Fibroblast of lung (primary cell): ENCODE data around the gene DHFR2. TPM values are rescaled to one million over a fixed set of nuclear protein-coding genes. Genes with fewer than 3 reads are reported as not detected.

ENCODE experiments used
- DNase-seq, 2 donors: peaks; one replicate each; pipeline versions ENCODE4 v3.0.0 to v3.0.0-alpha.2; 2010; ENCODE audit warnings: low read depth in 2 of 2
- H2AFZ ChIP-seq: 2 replicates; pipeline ENCODE4 v1.5.1; 2012; ENCODE audit warnings: low read length, control low read depth, inconsistent platforms
- H3K27ac ChIP-seq: 2 replicates; pipeline ENCODE4 v1.5.1; 2011; ENCODE audit warnings: low read length, control low read depth; ENCODE audit not compliant: insufficient read depth
- H3K27me3 ChIP-seq: 2 replicates; pipeline ENCODE4 v1.5.1; 2011; ENCODE audit warnings: mild to moderate bottlenecking, low read length; ENCODE audit not compliant: control insufficient read depth, insufficient read depth
- H3K36me3 ChIP-seq: 2 replicates; pipeline ENCODE4 v1.5.1; 2011; ENCODE audit warnings: low read length; ENCODE audit not compliant: control insufficient read depth, insufficient read depth
- H3K4me1 ChIP-seq: 2 replicates; pipeline ENCODE4 v1.5.1; 2011; ENCODE audit warnings: low read length; ENCODE audit not compliant: control insufficient read depth, insufficient read depth; ENCODE audit errors: extremely low read depth
- H3K4me2 ChIP-seq: 2 replicates; pipeline ENCODE4 v1.5.1; 2011; ENCODE audit warnings: low read length, control low read depth; ENCODE audit not compliant: insufficient read depth; ENCODE audit errors: extremely low read depth
- H3K4me3 ChIP-seq, 4 experiments: fragments of 200-600 bp in 1 of 4; sonication (generic) in 1 of 4; replicated peaks in 1 of 4; 2 replicates each; pipeline ENCODE4 v1.5.1; 2011 to 2016; ENCODE audit warnings: low read length in 4 of 4, low read depth in 3 of 4, mild to moderate bottlenecking in 3 of 4, control low read depth in 2 of 4, inconsistent platforms in 1 of 4, mixed read lengths in 1 of 4; ENCODE audit not compliant: insufficient read depth in 1 of 4; ENCODE audit errors: control extremely low read depth in 1 of 4
- H3K79me2 ChIP-seq: 2 replicates; pipeline ENCODE4 v1.5.1; 2012; ENCODE audit warnings: mild to moderate bottlenecking, low read length, inconsistent platforms; ENCODE audit not compliant: control insufficient read depth, insufficient read depth
- H3K9ac ChIP-seq: 2 replicates; pipeline ENCODE4 v1.5.1; 2011; ENCODE audit warnings: mild to moderate bottlenecking, low read length, control low read depth; ENCODE audit not compliant: insufficient read depth
- H3K9me3 ChIP-seq: 2 replicates; pipeline ENCODE4 v1.5.1; 2012; ENCODE audit warnings: low read depth, low read length; ENCODE audit not compliant: control insufficient read depth, insufficient read depth
- H4K20me1 ChIP-seq: 2 replicates; pipeline ENCODE4 v1.5.1; 2011; ENCODE audit warnings: low read length; ENCODE audit not compliant: control insufficient read depth, insufficient read depth; ENCODE audit errors: extremely low read depth
- EZH2 ChIP-seq: IDR thresholded peaks from 2 replicates; pipeline ENCODE4 v1.5.1; 2012; ENCODE audit warnings: low read length, control low read depth, mild to moderate bottlenecking; ENCODE audit errors: missing control alignments
- polyA plus RNA-seq, 2 donors: library from polyadenylated mRNA; depleted of rRNA in 1 of 2; stranded (reverse) in 1 of 2; unstranded in 1 of 2; fragments of >200 nt; gene quantifications; 2 replicates each; pipeline ENCODE4 v1.2.1, GENCODE V29; 2011 to 2012; ENCODE audit warnings: missing spikeins in 1 of 2
- total RNA-seq: library from RNA; depleted of rRNA; stranded (reverse); fragments of >200 nt; gene quantifications from 2 replicates; pipeline ENCODE4 v1.2.1, GENCODE V29; 2014
- TF ChIP-seq, protein P1 (sequence below), 2 donors: IDR thresholded peaks in 1 of 2; conservative IDR thresholded peaks in 1 of 2; 1 replicate in 1 of 2; 2 replicates in 1 of 2; pipeline ENCODE4 v1.5.1; 2011 to 2012; ENCODE audit warnings: low read length in 2 of 2, control low read depth in 1 of 2, inconsistent platforms in 1 of 2, low read depth in 1 of 2, mild to moderate bottlenecking in 1 of 2

Gene DHFR2
- total and polyA plus RNA-seq, 2 donors (not counting 1 experiment from before 2014, with no cell fraction given), result 4.3 to 6.9 TPM

- peaks cover 2% of the 10 kb centered on the region for H3K36me3 ChIP-seq
- no peaks in the 10 kb centered on the region for H3K9me3 ChIP-seq
- H3K27ac ChIP-seq, result no peak overlapping the region
- H2AFZ ChIP-seq, result no peak overlapping the region
- H3K4me2 ChIP-seq, result no peak overlapping the region
- no peaks in the 10 kb centered on the region for H3K4me1 ChIP-seq
- H4K20me1 ChIP-seq, result no peaks in the 10 kb centered on the region
- H3K4me3 ChIP-seq, result no peak overlapping the region
- no peak for DNase-seq
- no peaks in the 10 kb centered on the region for H3K27me3 ChIP-seq
- no peaks in the 10 kb centered on the region for H3K79me2 ChIP-seq
- TF ChIP-seq, protein P1, sequence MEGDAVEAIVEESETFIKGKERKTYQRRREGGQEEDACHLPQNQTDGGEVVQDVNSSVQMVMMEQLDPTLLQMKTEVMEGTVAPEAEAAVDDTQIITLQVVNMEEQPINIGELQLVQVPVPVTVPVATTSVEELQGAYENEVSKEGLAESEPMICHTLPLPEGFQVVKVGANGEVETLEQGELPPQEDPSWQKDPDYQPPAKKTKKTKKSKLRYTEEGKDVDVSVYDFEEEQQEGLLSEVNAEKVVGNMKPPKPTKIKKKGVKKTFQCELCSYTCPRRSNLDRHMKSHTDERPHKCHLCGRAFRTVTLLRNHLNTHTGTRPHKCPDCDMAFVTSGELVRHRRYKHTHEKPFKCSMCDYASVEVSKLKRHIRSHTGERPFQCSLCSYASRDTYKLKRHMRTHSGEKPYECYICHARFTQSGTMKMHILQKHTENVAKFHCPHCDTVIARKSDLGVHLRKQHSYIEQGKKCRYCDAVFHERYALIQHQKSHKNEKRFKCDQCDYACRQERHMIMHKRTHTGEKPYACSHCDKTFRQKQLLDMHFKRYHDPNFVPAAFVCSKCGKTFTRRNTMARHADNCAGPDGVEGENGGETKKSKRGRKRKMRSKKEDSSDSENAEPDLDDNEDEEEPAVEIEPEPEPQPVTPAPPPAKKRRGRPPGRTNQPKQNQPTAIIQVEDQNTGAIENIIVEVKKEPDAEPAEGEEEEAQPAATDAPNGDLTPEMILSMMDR (conservative IDR thresholded peaks at IDR 0.05 in 1 of 2, IDR thresholded peaks at IDR 0.05 in 1 of 2; ENCODE audit: low read depth in 1 of 2, low read length in 2 of 2), result no peak
- no peak for TF ChIP-seq EZH2
- no peak overlapping the region for H3K9ac ChIP-seq
These were observed 35.7 kb upstream of the DHFR2 start for GRCh38 chr3:94098452-94098851.

GRCh38 chr3:94095111-94095510 lies 32.4 kb upstream of the DHFR2 start:
- Histone ChIP-seq H4K20me1 (no peaks in the 10 kb centered on the region), H3K27me3 (no peaks in the 10 kb centered on the region), H3K4me2 (no peak overlapping the region), H3K79me2 (no peaks in the 10 kb centered on the region), H2AFZ (no peak overlapping the region), H3K36me3 (peaks cover 2% of the 10 kb centered on the region), H3K4me1 (no peaks in the 10 kb centered on the region), H3K4me3 (no peak overlapping the region), H3K9ac (no peak overlapping the region), H3K27ac (no peak overlapping the region), H3K9me3 (no peaks in the 10 kb centered on the region)
- TF ChIP-seq, protein P1 (conservative IDR thresholded peaks at IDR 0.05 in 1 of 2, IDR thresholded peaks at IDR 0.05 in 1 of 2; ENCODE audit: low read depth in 1 of 2, low read length in 2 of 2), result no peak
- no peak for TF ChIP-seq EZH2
- no peak for DNase-seq

DNA sequence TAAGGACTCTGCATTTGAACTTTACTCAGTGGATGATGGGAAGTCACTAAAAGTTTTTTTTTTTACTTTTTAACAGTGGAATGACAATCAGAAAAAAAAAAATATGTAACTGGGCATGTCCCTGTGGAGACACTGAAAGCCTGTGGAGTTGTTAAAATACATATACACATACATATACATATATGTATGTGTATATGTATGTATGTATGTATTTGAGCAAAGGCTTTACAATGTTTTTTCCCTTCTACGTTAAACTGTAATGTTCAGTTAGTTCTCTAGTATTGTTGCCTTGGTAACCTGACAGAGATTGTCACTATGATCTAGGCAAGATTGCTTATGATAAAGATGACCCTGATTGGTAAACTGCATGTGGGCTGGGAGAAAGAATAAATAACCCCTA lies 30.4 kb upstream of the DHFR2 start:
- Histone ChIP-seq H3K9ac (no peak overlapping the region), H4K20me1 (no peaks in the 10 kb centered on the region), H3K79me2 (no peaks in the 10 kb centered on the region), H3K4me2 (no peak overlapping the region), H3K4me1 (no peaks in the 10 kb centered on the region), H2AFZ (no peak overlapping the region), H3K36me3 (peaks cover 2% of the 10 kb centered on the region), H3K27me3 (no peaks in the 10 kb centered on the region), H3K4me3 (no peak overlapping the region), H3K9me3 (no peaks in the 10 kb centered on the region), H3K27ac (no peak overlapping the region)
- DNase-seq, result no peak
- no peak for TF ChIP-seq EZH2
- TF ChIP-seq, protein P1 (conservative IDR thresholded peaks at IDR 0.05 in 1 of 2, IDR thresholded peaks at IDR 0.05 in 1 of 2; ENCODE audit: low read depth in 1 of 2, low read length in 2 of 2), result no peak
